D721Med (cell line): ENCODE measurements around the gene CYP1A1.

Experiments
- DNase-seq: peaks from one replicate; pipeline ENCODE4 v3.0.0; 2011; ENCODE audit warnings: low spot score; ENCODE audit not compliant: insufficient read length
- FAIRE-seq: peaks from 2 replicates; lab custom pipeline; 2011; peaks lifted over from hg19 to GRCh38; lab: Jason Lieb, UNC
- CTCF ChIP-seq: IDR thresholded peaks from 2 replicates; pipeline ENCODE4 v1.5.1; 2012; ENCODE audit warnings: mild to moderate bottlenecking, control low read depth; ENCODE audit not compliant: insufficient read depth; ENCODE audit errors: missing control alignments

CYP1A1 gene

GRCh38 chr15:74692327-74692726 is 33.0 kb downstream of the CYP1A1 start:
- no peak for DNase-seq
- TF ChIP-seq CTCF: no peak
- FAIRE-seq: no peak

GRCh38 chr15:74683758-74684157 is 41.6 kb downstream of the CYP1A1 start:
- no peak for TF ChIP-seq CTCF
- no peak for FAIRE-seq
- no peak for DNase-seq

GRCh38 chr15:74682954-74683353 is 42.4 kb downstream of the CYP1A1 start:
- DNase-seq (no peak), FAIRE-seq (no peak)
- TF ChIP-seq CTCF: no peak

- FAIRE-seq: no peak
- TF ChIP-seq CTCF: no peak
- DNase-seq: no peak
Measured at GRCh38 chr15:74680456-74680855, 44.9 kb downstream of the CYP1A1 start.

GRCh38 chr15:74676801-74677200 is 48.5 kb downstream of the CYP1A1 start:
- no peak for FAIRE-seq
- DNase-seq: no peak
- TF ChIP-seq CTCF: no peak

GRCh38 chr15:74674161-74674560 is 51.2 kb downstream of the CYP1A1 start:
- FAIRE-seq (no peak), DNase-seq (no peak)
- TF ChIP-seq CTCF: no peak

- no peak for DNase-seq
- no peak for FAIRE-seq
- no peak for TF ChIP-seq CTCF
Measured at GRCh38 chr15:74669627-74670026, 55.7 kb downstream of the CYP1A1 start.
